Left forelimb (tissue), 1 donor: ENCODE results near the gene SLC6A4.
"Not testable (repeated sequence)": the region's sequence is repeated elsewhere in the genome, so short reads cannot be mapped to it uniquely, and the experiment has no call there.

Experiments
- DNase-seq: peaks from one replicate; pipeline ENCODE4 v3.0.0-alpha.2; 2018; ENCODE audit warnings: low spot score

SLC6A4 gene

GRCh38 chr17:30238387-30239088, 3.0 kb upstream of the SLC6A4 start:
- no peak for DNase-seq

DNA sequence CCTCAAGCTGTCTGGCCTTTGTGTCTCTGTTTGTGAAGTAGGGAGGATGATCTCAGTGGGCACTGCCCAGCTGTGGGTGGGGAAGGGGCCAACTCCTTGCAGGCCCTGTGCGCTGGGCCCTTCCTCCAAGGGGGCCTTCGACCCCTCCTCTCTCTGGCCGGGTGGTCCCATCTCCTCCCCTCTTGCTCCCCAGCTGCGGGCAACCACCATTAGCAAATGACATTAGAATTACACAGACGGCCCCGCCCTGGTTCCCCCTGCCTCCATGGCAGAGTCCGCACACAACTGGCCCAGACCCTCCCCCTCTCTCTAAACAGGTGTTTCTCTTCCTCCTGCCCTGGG, 2.5 kb upstream of the SLC6A4 start:
- no peak for DNase-seq

DNA sequence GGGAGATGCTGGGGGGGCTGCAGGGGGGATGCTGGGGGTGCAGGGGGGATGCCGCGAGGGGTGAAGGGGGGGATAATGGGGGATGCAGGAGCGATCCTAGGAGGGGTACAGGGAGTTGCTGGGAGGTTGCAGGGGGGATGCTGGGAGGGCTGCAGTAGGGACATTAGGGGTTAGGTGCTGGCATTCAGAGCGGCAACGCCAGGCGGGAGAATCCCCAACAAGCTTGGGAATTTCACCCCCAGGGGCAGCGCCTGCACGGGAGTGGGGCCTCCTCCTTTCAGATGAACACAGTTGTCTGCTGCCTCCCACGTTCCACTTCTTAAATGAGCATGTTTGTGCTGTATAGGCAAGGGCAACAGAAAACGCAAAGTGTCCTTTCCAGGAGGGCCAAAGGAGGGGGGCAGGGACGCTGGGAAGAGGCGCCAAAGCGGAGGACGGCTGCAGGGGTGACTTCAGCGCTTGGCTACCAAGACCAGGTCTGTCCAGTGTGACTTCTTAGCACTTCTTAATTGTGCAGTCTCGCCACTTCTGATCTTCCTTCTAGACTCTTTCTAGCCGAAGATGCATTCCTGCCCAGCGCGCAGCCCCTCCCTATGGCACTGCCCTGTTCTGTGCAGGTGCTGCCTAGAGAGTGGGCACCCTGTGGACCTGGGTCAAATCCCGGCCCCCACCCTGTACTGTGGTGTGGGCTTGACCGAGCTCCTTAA, 2.0 kb upstream of the SLC6A4 start:
- no peak for DNase-seq

GRCh38 chr17:30236766-30237165, 1.3 kb upstream of the SLC6A4 start:
- DNase-seq, result no peak

DNA sequence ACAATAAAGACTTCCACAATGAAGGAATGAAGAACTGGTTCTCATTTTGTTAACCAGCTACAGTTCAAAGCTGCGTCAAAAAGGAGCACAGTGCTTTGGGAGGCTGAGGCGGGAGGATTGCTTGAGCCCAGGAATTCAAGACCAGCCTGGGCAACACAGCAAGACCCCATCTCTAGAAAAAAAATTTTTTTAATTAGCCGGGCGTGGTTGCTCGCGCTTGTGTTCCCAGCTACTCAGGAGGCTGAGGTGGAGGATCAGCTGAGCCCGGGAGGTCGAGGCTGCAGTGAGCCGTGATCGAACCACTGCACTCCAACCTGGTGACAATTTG, 764 bp upstream of the SLC6A4 start:
- no peak for DNase-seq

GRCh38 chr17:30234964-30235363, 533 bp downstream of the SLC6A4 start:
- no peak for DNase-seq

DNA sequence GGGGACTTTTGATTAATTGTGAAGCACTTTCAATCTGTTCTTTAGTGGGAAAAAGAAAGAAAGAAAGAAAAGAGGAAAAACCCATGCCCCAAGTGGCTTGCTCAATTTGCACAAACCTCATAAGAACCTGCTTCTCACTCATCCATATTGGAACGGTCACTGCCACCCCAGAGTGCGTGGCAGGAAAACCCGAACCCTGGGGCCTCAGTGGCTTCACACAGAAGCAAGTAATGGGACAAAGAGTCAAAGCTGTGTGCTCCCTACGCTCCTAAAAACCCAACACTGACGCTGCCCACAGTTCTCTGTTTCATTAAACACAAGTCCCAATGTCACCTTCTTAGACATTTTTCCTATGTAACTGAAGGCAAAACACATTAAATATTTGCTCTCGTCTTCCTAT, 1.2 kb downstream of the SLC6A4 start:
- no peak for DNase-seq

DNA sequence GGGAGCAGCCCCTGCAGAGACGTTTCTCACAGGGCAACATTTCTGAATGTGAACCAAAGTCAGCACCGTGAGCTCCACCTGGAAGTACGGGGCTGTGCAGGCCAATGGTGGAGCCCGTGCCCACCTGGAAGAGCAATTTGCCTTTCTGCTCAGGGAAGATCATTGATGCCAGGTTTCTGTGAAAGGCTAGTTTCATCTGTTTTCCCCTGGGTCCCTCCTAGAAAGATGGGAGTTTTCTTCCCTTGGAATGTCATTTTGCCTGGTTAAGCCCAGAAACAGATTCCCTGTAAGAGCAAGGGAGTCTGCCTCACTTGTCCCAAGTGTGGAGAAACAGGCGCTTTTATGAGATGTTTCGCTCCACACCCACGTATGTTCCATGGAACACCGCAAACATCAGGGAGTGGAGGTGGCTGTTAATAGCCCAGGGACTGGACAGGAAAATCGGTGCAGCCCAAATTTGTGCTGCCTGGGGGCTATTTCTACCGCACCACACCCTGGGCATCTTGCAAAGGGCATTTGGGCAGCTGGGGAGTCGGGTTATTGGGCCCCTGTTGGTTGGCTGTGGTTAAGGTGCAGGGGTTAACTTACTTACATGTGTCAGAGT, 2.6 kb downstream of the SLC6A4 start:
- DNase-seq, result no peak

GRCh38 chr17:30232015-30232823, 3.3 kb downstream of the SLC6A4 start:
- DNase-seq, result no peak

GRCh38 chr17:30230596-30231125, 4.8 kb downstream of the SLC6A4 start:
- no peak for DNase-seq

DNA sequence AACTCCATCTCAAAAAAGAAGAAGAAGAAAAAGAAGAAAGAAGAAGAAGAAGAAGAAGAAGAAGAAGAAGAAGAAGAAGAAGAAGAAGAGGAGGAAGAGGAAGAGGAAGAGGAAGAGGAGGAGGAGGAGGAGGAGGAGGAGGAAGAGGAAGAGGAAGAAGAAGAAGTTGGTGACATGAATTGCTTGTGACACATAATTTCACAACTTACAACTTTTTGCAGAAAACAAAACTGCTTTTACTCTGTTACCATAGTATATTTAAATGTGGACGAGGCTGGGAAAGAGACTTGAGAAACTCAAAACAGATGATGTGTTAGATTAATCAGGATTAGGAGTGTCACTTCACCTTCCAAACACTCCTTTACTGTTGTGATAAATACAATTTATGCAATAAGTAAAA, 5.5 kb downstream of the SLC6A4 start:
- not testable (repeated sequence) for DNase-seq

GRCh38 chr17:30229012-30229411, 6.5 kb downstream of the SLC6A4 start:
- DNase-seq, result no peak

- DNase-seq, result no peak
These were observed 7.5 kb downstream of the SLC6A4 start for GRCh38 chr17:30228011-30228410.

DNA sequence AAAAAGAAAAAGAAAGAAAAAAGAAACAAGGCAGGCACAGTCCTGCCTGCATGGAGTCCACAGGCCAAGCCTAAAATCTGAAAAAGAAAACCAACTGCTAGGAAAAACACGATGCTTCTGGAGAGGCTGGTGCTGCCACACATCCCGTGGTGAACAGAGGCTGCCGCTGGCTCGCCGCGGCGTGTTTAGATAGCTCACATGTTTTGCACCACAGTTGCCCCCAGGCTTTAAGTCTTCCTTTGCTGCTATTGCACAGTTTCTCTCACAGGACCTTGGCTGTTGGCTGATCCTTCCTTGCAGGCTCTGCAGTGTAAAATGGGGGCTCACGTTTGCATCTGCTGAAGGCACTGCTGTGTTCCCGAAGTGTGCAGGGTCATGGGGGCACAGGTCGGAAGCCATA, 8.6 kb downstream of the SLC6A4 start:
- DNase-seq, result no peak

GRCh38 chr17:30225919-30226553, 9.5 kb downstream of the SLC6A4 start:
- DNase-seq, result no peak

GRCh38 chr17:30225112-30225511, 10.4 kb downstream of the SLC6A4 start:
- no peak for DNase-seq

DNA sequence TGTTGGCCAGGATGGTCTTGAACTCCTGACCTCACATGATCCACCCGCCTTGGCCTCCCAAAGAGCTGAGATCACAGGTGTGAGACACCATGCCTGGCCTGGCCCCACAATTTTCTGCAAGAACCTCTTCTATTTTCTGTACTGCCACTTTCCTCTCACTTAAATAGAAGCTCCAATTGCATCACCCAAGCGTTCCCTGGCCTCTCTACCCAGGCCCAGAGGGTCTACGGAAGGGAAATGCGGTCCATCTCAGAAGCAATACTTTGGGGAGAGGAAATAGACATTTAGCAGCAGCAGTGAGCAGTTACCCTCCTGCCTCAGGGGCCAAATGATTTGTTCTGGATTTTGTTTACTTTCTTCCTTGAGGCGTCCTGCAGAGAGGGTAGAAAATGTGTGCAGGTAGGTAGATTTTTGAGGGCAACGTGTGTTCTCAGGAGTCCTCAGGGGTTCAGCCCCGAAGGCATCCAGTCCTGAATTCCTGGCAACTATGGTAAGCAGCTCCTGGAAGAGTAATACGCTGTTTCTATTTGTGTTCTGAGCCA, 11.0 kb downstream of the SLC6A4 start:
- no peak for DNase-seq

DNA sequence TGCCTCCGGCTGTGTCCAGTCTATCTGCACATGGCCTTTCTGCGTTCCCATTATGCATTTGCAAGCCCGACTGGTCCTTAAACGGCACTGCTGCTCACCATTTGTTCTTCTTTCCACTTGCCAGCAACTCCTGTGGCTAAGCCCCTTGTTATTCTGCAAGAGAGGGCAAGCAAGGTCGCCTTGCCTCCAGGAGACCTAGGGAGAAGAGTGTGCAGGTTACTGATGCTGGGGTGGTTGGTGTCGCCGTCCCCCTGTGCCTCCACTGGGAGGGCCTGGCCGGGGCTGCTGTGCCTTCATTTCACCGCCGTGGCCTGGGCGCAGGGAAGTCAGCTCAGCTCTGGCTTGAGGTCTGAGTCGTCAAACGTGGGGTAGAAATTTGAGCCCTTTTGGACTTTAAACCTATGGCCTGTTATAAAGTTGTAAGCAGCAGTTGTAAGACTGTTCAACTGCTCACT, 12.7 kb downstream of the SLC6A4 start:
- DNase-seq, result peak; percentile 44

DNA sequence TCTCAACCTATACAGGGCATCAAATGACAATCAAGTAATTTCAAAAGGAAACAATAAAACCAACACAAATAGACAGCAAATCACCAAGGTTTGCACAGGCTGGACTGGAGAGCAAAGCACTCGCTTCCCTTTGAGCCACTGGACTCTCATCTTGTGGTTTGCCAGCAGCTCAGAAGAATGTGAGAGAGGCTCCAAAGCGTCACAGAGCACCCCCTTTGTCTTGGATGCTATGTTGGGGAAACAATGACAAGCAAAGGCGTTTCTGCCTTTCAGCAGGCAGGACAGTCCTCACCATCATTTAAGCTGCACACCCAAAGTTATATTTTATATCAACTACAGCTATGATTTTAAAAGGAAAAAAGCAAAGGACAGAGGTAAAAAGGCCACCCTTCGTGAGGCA, 13.2 kb downstream of the SLC6A4 start:
- DNase-seq, result no peak

DNA sequence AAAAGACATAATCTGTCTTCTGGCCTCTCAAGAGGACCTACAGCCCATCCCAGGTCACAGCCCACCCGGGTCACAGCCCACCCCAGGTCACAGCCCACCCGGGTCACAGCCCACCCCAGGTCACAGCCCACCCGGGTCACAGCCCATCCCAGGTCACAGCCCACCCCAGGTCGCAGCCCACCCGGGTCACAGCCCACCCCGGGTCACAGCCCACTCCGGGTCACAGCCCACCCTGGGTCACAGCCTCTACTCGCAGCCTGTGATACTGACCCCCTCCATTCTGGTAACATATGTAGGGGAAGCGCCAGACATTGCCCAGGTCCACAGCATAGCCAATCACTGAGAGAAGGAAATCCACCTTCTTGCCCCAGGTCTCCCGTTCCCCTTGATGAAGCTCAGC, 14.2 kb downstream of the SLC6A4 start:
- DNase-seq, result no peak

DNA sequence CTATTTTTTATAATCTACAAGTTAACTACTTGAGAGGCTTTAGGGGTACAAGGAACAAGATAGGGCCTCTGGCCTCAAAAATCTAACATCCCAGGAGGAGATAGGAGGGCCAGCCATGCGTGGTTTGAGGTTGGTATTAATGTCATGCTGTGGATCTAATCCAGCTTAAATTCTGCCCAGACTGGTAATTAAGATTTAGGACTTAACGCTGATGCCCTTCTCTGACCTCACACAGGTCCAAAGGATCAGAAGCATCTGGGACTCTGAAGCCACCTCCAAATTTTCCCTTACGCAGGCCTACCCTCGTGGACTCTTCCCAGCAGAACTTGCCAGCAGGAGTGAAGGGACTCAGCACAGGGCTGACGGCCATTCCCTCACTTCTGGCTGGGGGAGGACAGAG, 15.1 kb downstream of the SLC6A4 start:
- DNase-seq, result no peak

DNA sequence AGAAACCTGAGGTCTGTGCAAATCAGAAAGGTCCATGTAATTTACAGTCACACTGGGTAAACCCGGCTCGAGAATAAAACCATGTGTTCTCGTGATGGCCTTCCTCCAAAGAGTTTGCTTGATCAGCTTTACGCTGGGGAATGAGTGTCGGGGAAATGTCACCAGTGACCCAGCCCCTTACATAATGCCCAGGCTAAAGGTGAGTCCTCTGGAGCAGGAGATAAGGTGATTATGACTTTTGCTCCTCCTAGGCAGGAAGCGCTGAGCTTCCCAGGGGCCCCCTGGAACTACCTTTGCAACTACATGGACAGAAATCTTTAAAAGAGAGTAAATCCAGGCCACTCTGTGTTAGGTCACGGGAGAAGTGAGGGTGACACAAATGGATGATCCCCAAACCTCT, 15.7 kb downstream of the SLC6A4 start:
- no peak for DNase-seq
